CD4-positive, alpha-beta T cell treated with Interferon alpha-2 for 1 hour (primary cell): ENCODE data around the gene NCF1.
A peak's percentile ranks its signal among the peaks of the same experiment; 100 is the strongest.
"Not testable (repeated sequence)": the region's sequence is repeated elsewhere in the genome, so short reads cannot be mapped to it uniquely, and the experiment has no call there.

Experiments
- DNase-seq, 2 donors: peaks; one replicate each; pipeline ENCODE4 v3.0.0-alpha.2; 2020 to 2022

NCF1 gene

DNA sequence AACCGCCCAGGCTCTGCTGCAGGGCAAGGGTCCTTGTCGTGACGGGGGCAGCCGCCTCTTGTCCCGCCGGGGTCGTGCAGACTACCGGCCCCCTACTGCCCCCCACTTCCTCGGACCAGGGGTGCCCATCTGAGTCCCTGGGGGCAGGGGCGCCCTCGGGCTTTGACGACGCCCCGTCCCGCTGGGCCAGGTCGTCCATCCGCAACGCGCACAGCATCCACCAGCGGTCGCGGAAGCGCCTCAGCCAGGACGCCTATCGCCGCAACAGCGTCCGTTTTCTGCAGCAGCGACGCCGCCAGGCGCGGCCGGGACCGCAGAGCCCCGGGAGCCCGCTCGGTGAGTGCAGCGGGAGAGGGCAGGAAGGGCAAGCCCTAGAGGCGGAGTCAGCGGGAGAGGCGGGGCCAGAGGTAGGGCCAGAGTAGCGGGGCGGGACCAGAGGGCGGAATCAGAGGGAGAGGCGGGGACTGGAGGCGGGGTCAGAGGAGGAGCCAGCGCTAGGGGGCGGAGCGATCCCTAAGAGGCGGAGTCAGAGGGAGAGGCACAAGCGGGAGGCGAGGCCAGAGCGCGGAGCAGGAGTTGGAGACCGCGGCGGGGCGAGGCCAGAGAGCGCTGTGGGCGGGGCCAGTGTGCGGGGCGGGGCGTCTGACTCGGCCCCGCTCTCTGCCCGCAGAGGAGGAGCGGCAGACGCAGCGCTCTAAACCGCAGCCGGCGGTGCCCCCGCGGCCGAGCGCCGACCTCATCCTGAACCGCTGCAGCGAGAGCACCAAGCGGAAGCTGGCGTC lies 14.7 kb downstream of the NCF1 start:
- peak; percentile 95 to 98 for DNase-seq

DNA sequence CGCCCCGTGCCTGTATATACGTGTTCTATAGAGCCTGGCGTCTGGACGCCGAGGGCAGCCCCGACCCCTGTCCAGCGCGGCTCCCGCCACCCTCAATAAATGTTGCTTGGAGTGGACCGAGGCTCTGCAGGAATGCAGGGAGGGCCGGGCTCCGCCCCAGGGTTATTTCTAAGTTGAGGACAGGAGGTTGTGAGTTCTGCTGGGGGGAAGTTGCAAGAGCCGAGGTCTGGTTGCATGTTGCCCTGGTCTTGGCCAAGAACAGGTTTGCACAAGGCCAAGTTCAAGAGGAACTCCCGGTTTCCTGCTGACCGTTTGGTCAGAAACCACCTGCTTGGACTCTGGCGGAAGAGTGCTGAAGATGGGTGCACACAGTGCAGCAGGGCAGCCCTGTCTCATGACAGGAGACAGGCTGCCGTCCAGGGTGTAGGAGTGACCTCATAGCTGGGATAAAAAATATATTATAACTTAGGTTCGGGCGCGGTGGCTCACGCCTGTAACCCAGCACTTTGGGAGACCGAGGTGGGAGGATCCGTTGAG lies 15.5 kb downstream of the NCF1 start:
- DNase-seq, result not testable (repeated sequence)

DNA sequence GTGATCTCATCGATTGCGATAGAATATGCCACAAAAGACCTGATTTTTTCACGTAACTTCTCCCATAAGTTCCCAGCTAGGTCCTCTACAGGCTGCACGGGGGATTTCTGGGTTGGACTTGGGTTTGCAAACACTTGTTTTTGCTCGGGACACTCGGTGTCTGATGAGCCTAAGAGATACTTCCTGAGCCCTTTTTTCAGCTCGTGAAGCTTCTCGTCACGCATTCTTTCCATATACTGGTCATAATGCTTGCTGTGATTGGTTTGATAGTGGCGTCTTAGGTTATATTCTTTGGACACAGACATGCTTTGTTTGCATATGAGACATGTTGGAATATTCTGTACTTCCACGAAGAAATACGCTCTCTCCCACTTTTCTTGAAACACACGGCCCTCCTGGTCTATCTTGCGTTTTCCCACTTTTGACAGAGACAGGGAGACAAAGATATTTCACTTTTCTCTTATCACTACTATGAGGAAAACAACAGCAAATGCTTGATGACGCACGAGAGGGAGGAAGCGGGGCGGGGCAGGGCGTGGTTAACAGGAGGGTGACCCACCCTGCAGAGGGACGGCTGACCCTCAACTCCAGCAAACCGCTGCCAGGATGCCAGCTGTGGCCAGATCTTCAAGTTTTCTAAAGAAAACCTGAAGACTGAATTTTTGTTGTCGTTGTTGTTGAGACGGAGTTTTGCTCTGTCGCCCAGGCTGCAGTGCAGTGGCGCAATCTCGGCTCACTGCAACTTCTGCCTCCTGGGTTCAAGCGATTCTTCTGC lies 24.2 kb downstream of the NCF1 start:
- not testable (repeated sequence) for DNase-seq

DNA sequence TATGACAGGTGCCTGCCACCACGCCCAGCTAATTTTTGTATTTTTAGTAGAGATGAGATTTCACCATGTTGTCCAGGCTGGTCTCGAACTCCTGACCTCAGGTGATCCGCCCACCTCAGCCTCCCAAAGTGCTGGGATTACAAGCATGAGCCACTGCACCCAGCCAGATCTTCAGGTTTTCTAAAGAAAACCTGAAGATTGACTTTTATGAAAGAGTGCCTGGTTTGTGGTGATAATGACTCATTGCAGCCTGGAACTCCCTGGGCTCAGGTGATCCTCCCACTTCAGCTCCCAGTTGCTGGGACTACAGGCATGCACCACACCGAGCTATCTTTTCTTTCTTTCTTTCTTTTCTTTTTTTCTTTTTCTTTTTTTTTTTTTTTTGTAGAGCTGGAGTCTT lies 24.8 kb downstream of the NCF1 start:
- DNase-seq, result not testable (repeated sequence)

DNA sequence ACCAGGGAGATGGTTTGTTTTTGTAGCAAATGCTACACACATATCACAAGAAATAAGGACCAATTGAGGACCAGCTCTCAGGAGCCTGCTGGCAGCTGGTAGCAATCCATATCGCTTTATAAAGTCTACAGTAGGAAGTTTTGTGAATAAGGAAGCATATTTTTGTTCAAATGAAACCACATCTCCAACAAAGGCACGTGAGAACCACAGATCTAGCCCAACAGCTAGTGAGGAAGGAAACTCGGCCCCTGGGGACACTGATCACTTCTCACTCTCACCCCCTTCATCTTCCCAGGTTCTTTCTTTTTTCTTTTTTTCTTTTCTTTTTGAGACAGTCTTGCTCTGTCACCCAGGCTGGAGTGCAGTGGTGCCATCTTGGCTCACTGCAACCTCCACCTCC lies 42.1 kb downstream of the NCF1 start:
- peak in 1 of 2 donors; percentile 1 for DNase-seq

DNA sequence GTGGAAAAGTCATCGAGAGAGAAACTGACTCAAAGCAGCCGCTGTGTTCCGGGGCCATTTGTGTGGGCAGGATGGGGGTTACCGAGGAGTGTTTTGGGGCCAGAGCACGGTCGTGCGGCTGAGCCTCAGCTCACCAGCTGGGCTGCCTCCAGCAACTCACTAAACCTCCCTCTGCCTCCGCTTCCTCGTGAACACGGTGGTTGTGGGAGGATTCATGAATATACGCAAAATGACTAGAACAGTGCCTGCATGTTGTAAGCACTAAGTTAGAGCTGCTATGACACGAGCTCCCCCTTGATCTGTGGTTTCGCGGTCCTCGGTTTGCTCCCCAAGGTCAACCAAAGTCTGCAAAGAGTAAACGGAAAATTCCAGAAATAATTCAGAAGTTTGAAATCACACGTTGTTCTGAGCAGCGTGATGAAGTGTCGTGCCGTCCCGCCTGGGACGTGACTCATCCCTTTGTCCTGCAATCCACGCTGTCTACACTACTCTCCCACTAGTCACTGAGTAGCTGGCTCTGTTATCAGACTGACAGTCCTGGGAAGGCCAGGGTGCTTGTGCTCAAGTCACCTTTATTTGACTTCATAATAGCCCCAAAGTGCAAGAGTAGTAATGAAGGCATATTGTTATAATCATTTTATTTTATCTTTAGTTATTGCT lies 46.5 kb downstream of the NCF1 start:
- DNase-seq, result not testable (repeated sequence)

DNA sequence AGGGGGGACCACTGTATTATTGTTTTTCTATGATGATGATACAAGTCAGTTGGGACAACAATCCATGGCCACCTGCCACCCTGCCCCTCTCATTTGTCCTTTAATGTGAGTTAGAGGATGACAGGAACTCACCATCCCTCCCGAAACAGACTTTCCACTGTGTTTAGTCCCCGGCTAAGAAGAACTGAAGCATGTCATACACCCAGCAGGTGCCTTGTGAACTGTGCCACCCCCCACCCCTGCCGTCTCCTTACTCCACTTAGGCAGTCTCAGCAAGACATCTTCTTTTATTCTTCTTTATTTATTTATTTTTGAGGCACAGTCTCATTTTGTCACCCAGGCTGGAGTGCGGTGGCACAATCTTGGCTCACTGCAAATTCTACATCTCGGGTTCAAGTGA lies 47.4 kb downstream of the NCF1 start:
- DNase-seq, result not testable (repeated sequence)

DNA sequence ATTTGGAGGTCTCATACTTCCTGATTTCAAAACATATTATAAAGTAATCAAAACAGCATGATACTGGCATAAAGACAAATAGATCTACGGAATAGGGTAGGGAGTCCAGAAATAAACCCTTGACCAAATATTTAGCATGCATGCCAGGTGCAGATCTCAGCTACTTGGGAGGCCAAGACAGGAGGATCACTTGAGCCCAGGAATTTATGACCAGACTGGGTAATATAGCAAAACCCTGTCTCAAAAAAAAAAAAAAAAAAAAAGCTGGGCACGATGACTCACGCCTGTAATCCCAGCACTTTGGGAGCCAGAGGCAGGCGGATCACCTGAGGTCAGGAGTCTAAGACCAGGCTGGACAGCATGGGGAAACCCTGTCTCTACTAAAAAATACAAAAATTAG lies 56.1 kb downstream of the NCF1 start:
- DNase-seq, result not testable (repeated sequence)

DNA sequence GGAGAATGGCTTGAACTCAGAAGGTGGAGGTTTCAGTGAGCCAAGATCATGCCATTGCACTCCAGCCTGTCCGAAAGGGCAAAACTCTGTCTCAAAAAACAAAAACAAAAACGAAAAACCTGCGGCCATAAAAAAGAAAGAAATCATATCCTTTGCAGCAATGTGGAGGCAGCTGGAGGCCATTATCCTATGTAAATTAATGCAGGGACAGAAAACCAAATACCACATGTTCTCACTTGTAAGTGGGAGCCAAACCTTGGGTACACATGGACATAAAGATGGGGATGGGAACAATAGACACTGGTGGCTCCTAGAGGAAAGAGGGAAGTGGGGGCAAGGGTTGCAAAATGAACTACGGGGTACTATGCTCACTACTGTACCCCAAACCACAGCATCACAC lies 56.6 kb downstream of the NCF1 start:
- not testable (repeated sequence) for DNase-seq
